ENCODE measurements around the gene CCNC.

CCNC gene

DNA sequence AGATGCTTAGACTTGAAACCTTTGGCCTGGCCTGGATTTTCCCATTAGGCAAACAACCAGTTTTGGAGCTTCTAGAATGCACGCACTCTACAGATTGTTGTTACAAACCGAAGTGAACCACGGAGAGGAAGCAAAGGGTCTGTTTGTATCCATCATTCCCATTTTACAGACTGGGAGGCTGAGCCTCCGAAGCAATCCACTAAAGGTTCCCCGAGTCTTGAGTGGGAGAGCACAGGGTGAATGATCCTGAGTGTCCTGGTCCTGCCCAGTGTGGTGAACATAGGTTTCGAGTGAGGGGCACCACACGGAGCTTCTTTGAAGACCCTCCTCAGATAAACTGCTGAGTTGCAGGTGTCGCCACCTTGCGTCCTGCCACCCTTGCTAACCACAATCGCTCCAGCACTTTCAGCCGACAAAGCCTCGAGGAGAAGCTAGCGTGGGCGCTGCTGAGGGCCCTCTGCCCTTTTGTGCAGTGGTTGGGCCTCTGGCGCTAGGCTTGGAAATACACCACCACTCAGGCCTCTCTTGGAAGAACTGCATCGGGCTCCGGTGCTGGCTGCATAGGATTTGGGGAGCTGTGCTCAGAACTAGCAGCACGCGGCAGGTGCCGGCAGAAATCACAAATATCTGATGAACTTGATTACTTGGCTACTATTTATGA is 36.7 kb upstream of the CCNC start (continued):
- TF ChIP-seq, protein P1, sequence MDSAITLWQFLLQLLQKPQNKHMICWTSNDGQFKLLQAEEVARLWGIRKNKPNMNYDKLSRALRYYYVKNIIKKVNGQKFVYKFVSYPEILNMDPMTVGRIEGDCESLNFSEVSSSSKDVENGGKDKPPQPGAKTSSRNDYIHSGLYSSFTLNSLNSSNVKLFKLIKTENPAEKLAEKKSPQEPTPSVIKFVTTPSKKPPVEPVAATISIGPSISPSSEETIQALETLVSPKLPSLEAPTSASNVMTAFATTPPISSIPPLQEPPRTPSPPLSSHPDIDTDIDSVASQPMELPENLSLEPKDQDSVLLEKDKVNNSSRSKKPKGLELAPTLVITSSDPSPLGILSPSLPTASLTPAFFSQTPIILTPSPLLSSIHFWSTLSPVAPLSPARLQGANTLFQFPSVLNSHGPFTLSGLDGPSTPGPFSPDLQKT (IDR thresholded peaks at IDR 0.05; ENCODE audit: borderline replicate concordance, low read depth, low read length) = no peak
- TF ChIP-seq ZBTB1 (tag by site-specific recombination; IDR thresholded peaks at IDR 0.05) = no peak
- TF ChIP-seq ZFHX2 (tag by site-specific recombination; conservative IDR thresholded peaks at IDR 0.05) = no peak
- no peak for TF ChIP-seq ZNF155 (tag by site-specific recombination; IDR thresholded peaks at IDR 0.05)
- TF ChIP-seq, protein P2, sequence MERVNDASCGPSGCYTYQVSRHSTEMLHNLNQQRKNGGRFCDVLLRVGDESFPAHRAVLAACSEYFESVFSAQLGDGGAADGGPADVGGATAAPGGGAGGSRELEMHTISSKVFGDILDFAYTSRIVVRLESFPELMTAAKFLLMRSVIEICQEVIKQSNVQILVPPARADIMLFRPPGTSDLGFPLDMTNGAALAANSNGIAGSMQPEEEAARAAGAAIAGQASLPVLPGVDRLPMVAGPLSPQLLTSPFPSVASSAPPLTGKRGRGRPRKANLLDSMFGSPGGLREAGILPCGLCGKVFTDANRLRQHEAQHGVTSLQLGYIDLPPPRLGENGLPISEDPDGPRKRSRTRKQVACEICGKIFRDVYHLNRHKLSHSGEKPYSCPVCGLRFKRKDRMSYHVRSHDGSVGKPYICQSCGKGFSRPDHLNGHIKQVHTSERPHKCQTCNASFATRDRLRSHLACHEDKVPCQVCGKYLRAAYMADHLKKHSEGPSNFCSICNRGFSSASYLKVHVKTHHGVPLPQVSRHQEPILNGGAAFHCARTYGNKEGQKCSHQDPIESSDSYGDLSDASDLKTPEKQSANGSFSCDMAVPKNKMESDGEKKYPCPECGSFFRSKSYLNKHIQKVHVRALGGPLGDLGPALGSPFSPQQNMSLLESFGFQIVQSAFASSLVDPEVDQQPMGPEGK (tag by site-specific recombination; IDR thresholded peaks at IDR 0.05) = no peak
- no peak for TF ChIP-seq PRDM1 (tag by site-specific recombination; IDR thresholded peaks at IDR 0.05)

DNA sequence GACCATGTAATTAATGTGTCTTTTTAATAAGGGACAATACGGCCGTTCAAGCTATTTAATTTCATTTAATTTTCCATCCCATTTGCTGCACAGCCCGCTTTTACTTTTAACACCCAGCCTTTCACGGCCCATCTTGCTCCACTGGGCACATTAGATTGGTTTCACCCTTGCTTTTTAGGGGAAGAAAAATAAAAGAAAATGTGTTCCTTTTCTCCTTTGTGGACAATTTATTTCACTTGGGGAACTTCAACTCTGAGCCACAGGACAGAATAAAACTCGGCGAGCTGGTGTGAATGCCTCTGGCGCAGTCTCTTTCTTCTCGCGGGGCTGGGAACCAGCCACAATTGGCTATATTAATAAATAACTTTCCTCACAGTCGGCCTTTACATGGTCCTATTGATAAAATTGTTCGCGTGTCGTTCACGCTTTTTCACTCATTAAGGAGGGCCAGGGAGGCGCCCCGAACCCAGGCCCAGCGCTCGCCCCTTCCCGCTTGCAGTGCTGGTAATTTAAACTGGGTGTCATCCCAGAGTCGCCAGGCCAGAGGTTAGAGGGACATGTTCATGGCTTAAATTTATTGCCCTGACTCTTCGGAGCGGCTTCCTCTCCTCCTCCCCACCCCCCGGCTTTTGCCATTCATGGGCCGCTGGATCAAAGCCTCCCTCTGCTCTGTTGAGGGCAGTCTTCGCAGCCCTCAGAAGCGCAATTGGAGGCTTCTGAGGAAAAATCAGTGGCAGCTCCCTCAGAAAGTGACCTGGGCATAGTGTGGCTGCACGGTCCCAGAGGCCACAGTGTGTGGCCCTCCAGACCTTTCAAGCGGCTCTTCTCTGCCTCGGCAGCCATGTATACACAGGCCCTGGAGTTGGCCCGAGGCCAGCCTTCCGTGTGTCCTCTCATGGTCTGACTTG is 36.0 kb upstream of the CCNC start:
- Histone ChIP-seq H3K4me3 (ENCODE audit: low read depth, low read length) (no peak overlapping the region), H3K4me1 (ENCODE audit: control insufficient read depth, insufficient read depth, low read length) (no peaks in the 10 kb centered on the region), H3K36me3 (ENCODE audit: control insufficient read depth in 2 of 2, insufficient read depth in 1 of 2, low read length in 2 of 2) (no peaks in the 10 kb centered on the region), H3K9me3 (ENCODE audit: control insufficient read depth, insufficient read depth, low read depth, low read length) (no peaks in the 10 kb centered on the region), H3K27ac (ENCODE audit: extremely low read depth, low read depth, low read length) (no peak overlapping the region)
- POLR2A ChIA-PET = interaction anchor here (1.0 to 1.6 kb wide), 5 partner anchors 9 to 90 kb away, joined by 4 to 11 read pairs (median 4); partner anchors contain the start of gene CCNC
- TF ChIP-seq ZNF335 (tag by site-specific recombination; conservative IDR thresholded peaks at IDR 0.05) (0 out of 2 replicates have a peak, but pooled peaks have one; percentile 14), ZNF561 (tag by site-specific recombination; IDR thresholded peaks at IDR 0.05; ENCODE audit: borderline replicate concordance) (no peak), PRDM1 (tag by site-specific recombination; IDR thresholded peaks at IDR 0.05) (no peak)
- TF ChIP-seq, protein P3, sequence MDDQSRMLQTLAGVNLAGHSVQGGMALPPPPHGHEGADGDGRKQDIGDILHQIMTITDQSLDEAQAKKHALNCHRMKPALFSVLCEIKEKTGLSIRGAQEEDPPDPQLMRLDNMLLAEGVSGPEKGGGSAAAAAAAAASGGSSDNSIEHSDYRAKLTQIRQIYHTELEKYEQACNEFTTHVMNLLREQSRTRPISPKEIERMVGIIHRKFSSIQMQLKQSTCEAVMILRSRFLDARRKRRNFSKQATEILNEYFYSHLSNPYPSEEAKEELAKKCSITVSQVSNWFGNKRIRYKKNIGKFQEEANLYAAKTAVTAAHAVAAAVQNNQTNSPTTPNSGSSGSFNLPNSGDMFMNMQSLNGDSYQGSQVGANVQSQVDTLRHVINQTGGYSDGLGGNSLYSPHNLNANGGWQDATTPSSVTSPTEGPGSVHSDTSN (CRISPR knock-in tag; IDR thresholded peaks at IDR 0.05) = no peak
- TF ChIP-seq, protein P4, sequence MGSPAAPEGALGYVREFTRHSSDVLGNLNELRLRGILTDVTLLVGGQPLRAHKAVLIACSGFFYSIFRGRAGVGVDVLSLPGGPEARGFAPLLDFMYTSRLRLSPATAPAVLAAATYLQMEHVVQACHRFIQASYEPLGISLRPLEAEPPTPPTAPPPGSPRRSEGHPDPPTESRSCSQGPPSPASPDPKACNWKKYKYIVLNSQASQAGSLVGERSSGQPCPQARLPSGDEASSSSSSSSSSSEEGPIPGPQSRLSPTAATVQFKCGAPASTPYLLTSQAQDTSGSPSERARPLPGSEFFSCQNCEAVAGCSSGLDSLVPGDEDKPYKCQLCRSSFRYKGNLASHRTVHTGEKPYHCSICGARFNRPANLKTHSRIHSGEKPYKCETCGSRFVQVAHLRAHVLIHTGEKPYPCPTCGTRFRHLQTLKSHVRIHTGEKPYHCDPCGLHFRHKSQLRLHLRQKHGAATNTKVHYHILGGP (tag by site-specific recombination; IDR thresholded peaks at IDR 0.05) = no peak
- CTCF ChIA-PET = interaction anchor here (0.7 to 1.5 kb wide), 3 partner anchors 16 to 72 kb away, joined by 3 to 4 read pairs (median 4); no protein-coding TSS in a partner anchor

DNA sequence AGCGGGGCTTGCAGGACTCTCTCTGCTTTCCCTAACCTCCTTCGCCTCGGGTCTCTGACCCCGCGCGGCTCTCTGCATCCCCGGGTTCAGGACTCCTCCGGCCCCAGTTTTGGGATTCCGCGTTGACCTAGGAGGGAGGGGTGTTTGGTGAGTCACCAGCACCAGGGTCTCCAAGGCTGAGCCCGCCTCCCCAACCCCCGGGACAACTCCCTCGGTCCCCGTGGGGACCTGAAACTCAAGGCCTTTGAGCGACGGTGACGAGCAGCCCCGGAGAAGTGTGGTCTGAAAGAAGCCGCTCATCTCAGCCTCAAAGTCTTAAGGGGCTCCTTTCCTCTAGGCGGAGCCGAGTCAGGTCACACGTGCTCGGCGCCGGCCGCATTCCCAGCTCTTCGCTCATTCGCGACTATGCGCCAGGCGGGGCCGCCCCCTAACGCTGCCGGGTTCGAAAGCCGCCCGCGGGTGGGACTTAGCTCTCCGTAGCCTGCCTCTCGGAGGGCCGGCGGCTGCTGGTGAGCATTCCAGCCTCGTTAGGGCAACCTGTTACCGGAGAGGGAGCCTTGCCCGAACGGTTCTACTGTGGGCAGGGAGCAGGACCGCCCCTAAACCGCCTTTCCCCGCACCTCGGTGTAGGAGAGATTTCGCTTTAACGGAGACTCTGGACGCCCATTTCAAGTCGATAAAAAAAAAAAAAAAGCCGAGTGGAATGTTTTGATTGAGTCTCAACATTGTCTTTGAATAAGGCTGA is 35.1 kb upstream of the CCNC start:
- POLR2A ChIA-PET = interaction anchor here (1.0 to 1.1 kb wide), 4 partner anchors 10 to 89 kb away, joined by 4 to 11 read pairs (median 6); partner anchors contain the start of gene CCNC
- CTCF ChIA-PET = interaction anchor here (0.7 kb wide), 3 partner anchors 17 to 71 kb away, joined by 3 to 4 read pairs (median 3); no protein-coding TSS in a partner anchor
- Histone ChIP-seq H3K4me3 (ENCODE audit: low read depth, low read length) (peak overlapping the region; percentile 16), H3K4me1 (ENCODE audit: control insufficient read depth, insufficient read depth, low read length) (no peaks in the 10 kb centered on the region), H3K9me3 (ENCODE audit: control insufficient read depth, insufficient read depth, low read depth, low read length) (no peaks in the 10 kb centered on the region), H3K27ac (ENCODE audit: extremely low read depth, low read depth, low read length) (no peak overlapping the region), H3K36me3 (ENCODE audit: control insufficient read depth in 2 of 2, insufficient read depth in 1 of 2, low read length in 2 of 2) (no peaks in the 10 kb centered on the region)
- TF ChIP-seq ZNF132 (tag by site-specific recombination; IDR thresholded peaks at IDR 0.05; ENCODE audit: borderline replicate concordance) (no peak), HOXC10 (CRISPR knock-in tag; IDR thresholded peaks at IDR 0.05) (0 out of 2 replicates have a peak, but pooled peaks have one; percentile 38), ZNF76 (tag by site-specific recombination; IDR thresholded peaks at IDR 0.05; ENCODE audit: borderline replicate concordance, low read depth) (no peak), ZNF335 (tag by site-specific recombination; conservative IDR thresholded peaks at IDR 0.05) (peak; percentile 46)
- TF ChIP-seq, protein P5, sequence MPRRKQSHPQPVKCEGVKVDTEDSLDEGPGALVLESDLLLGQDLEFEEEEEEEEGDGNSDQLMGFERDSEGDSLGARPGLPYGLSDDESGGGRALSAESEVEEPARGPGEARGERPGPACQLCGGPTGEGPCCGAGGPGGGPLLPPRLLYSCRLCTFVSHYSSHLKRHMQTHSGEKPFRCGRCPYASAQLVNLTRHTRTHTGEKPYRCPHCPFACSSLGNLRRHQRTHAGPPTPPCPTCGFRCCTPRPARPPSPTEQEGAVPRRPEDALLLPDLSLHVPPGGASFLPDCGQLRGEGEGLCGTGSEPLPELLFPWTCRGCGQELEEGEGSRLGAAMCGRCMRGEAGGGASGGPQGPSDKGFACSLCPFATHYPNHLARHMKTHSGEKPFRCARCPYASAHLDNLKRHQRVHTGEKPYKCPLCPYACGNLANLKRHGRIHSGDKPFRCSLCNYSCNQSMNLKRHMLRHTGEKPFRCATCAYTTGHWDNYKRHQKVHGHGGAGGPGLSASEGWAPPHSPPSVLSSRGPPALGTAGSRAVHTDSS (tag by site-specific recombination; IDR thresholded peaks at IDR 0.05) = no peak

All from HEK293 (cell line).